Mesenchymal stem cell (in vitro differentiated cells and primary cell): Measurements from ENCODE around the gene ACOX3.
A peak's percentile ranks its signal among the peaks of the same experiment; 100 is the strongest.

Experiments
- DNase-seq: peaks from one replicate; pipeline ENCODE4 v3.0.0-alpha.2; 2013
- H2AFZ ChIP-seq: one replicate; pipeline ENCODE4 v1.6.1; 2013; ENCODE audit warnings: low read depth, mild to moderate bottlenecking, control low read depth, inconsistent platforms, low read length, moderate library complexity
- H2AK5ac ChIP-seq: 2 replicates; pipeline ENCODE4 v1.6.1; 2013; ENCODE audit warnings: low read length, moderate library complexity, mild to moderate bottlenecking, inconsistent platforms; ENCODE audit not compliant: severe bottlenecking
- H2BK120ac ChIP-seq: one replicate; pipeline ENCODE4 v1.6.1; 2013; ENCODE audit warnings: low read depth, mild to moderate bottlenecking, inconsistent platforms, low read length, moderate library complexity
- H2BK12ac ChIP-seq, 2 experiments: one replicate each; pipeline ENCODE4 v1.6.1; 2013; ENCODE audit warnings: inconsistent platforms in 2 of 2, low read length in 2 of 2, mild to moderate bottlenecking in 2 of 2, moderate library complexity in 2 of 2, control low read depth in 1 of 2
- H2BK15ac ChIP-seq: one replicate; pipeline ENCODE4 v1.6.1; 2013; ENCODE audit warnings: mild to moderate bottlenecking, low read depth, inconsistent platforms; ENCODE audit not compliant: poor library complexity, severe bottlenecking
- H2BK5ac ChIP-seq: 2 replicates; pipeline ENCODE4 v1.6.1; 2013; ENCODE audit warnings: low read depth, mild to moderate bottlenecking, low read length, control low read depth, inconsistent platforms; ENCODE audit not compliant: poor library complexity, severe bottlenecking
- H3K14ac ChIP-seq, 2 experiments: one replicate each; pipeline ENCODE4 v1.6.1; 2013; ENCODE audit warnings: inconsistent platforms in 2 of 2, low read length in 2 of 2, control low read depth in 1 of 2, mild to moderate bottlenecking in 1 of 2, moderate library complexity in 1 of 2
- H3K18ac ChIP-seq, 2 experiments: one replicate each; pipeline ENCODE4 v1.6.1; 2013; ENCODE audit warnings: inconsistent platforms in 2 of 2, low read length in 2 of 2, control low read depth in 1 of 2, low read depth in 1 of 2, mild to moderate bottlenecking in 1 of 2
- H3K23ac ChIP-seq, 2 experiments: one replicate each; pipeline ENCODE4 v1.6.1; 2013; ENCODE audit warnings: inconsistent platforms in 2 of 2, low read length in 2 of 2, mild to moderate bottlenecking in 2 of 2, moderate library complexity in 2 of 2, control low read depth in 1 of 2
- H3K27ac ChIP-seq: 2 replicates; pipeline ENCODE4 v1.5.1; 2013; ENCODE audit warnings: mild to moderate bottlenecking, moderate library complexity, low read length, control low read depth, inconsistent platforms; ENCODE audit not compliant: poor library complexity, severe bottlenecking
- H3K27me3 ChIP-seq, 2 experiments: 2 replicates each; pipeline versions ENCODE4 v1.6.1 to v1.7.0; 2013; ENCODE audit warnings: low read length in 2 of 2, mild to moderate bottlenecking in 2 of 2, moderate library complexity in 2 of 2, control low read depth in 1 of 2, inconsistent platforms in 1 of 2; ENCODE audit not compliant: control insufficient read depth in 1 of 2, insufficient read depth in 1 of 2
- H3K36me3 ChIP-seq, 2 experiments: 2 replicates each; pipeline versions ENCODE4 v1.6.1 to v1.7.0; 2013; ENCODE audit warnings: low read length in 2 of 2, control low read depth in 1 of 2, inconsistent platforms in 1 of 2, low read depth in 1 of 2, mild to moderate bottlenecking in 1 of 2; ENCODE audit not compliant: insufficient read depth in 2 of 2, control insufficient read depth in 1 of 2
- H3K4ac ChIP-seq, 2 experiments: one replicate each; pipeline ENCODE4 v1.6.1; 2013; ENCODE audit warnings: inconsistent platforms in 2 of 2, low read length in 2 of 2, mild to moderate bottlenecking in 2 of 2, moderate library complexity in 2 of 2, control low read depth in 1 of 2, low read depth in 1 of 2
- H3K4me1 ChIP-seq: 2 replicates; pipeline ENCODE4 v1.6.1; 2013; ENCODE audit warnings: low read depth, low read length, control low read depth; ENCODE audit not compliant: control insufficient read depth, insufficient read depth
- H3K4me2 ChIP-seq: 2 replicates; pipeline ENCODE4 v1.6.1; 2013; ENCODE audit warnings: low read length, mild to moderate bottlenecking, inconsistent platforms; ENCODE audit not compliant: poor library complexity, severe bottlenecking
- H3K4me3 ChIP-seq, 2 experiments: 2 replicates each; pipeline versions ENCODE4 v1.5.1 to v1.7.0; 2013; ENCODE audit warnings: low read length in 2 of 2, mild to moderate bottlenecking in 2 of 2, control low read depth in 1 of 2, low read depth in 1 of 2; ENCODE audit not compliant: insufficient read depth in 1 of 2
- H3K79me1 ChIP-seq: replicated peaks from 2 replicates; pipeline ENCODE4 v1.6.1; 2013; ENCODE audit warnings: mild to moderate bottlenecking, control low read depth, low read length, inconsistent platforms; ENCODE audit not compliant: poor library complexity, severe bottlenecking
- H3K9ac ChIP-seq: 2 replicates; pipeline ENCODE4 v1.7.0; 2013; ENCODE audit warnings: mild to moderate bottlenecking, low read length, moderate library complexity
- H3K9me3 ChIP-seq: 2 replicates; pipeline ENCODE4 v1.7.0; 2013; ENCODE audit warnings: mild to moderate bottlenecking, low read length; ENCODE audit not compliant: control insufficient read depth
- H4K8ac ChIP-seq: one replicate; pipeline ENCODE4 v1.6.1; 2013; ENCODE audit warnings: inconsistent platforms, mild to moderate bottlenecking, low read length, moderate library complexity
- H4K91ac ChIP-seq: one replicate; pipeline ENCODE4 v1.6.1; 2013; ENCODE audit warnings: mild to moderate bottlenecking, low read length, inconsistent platforms
- WGBS: methylation state at CpG from one replicate; pipeline ENCODE4 v1.1.7; 2013; ENCODE audit warnings: mixed read lengths; 5-methylcytosine and 5-hydroxymethylcytosine counted together

ACOX3 gene

DNA sequence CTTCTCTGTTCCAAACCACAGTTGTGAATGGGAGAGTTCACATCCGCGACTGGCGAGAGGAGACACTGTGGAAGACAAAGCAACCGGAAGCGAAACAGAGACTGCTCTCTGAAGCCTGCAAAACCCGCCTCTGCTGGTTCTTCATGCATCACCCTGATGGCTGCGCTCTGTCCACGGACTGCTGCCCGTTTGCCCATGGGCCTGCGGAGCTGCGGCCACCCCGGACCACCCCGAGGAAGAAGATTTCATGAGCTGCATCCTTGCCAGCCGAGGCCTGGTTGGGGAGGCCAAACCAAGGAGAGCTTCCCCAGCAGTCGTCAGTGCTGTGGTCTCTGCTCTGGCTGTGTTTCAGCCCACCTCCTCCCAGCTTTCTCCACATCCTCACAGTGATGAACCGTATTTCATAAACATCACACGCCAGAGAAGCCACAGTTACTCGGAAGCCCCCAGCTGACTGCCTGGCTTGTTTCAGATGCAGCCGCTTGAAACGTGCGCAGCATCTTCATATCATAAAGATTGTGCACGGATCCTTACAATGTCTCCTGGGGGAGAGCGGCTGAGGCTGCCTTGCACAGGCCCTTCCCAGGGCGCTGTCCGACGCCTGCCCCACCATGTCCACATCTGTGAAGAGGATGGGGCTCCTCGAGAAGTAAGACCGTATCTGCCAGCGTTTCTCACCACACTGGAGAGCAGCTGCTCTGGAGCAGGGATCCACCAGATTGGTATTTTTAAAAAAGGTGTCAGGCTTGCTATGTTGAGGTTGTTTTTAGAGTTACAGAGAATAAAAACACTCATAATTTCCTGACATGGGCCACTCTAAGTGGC is 35.4 kb upstream of the ACOX3 start:
- no peak overlapping the region for H3K4me3 ChIP-seq
- peaks cover 31% of the 10 kb centered on the region for H3K4me1 ChIP-seq
- H3K4me2 ChIP-seq: no peak overlapping the region
- no peak overlapping the region for H2BK15ac ChIP-seq
- H2BK12ac ChIP-seq: no peak overlapping the region
- H2BK120ac ChIP-seq: no peak overlapping the region
- no peak overlapping the region for H2BK5ac ChIP-seq
- H2AFZ ChIP-seq: no peak overlapping the region
- no peak overlapping the region for H4K91ac ChIP-seq
- no peak overlapping the region for H3K23ac ChIP-seq
- WGBS: 95% methylated on average over 29 of the region's 29 CpGs
- DNase-seq: no peak
- H3K9ac ChIP-seq: no peak overlapping the region
- H3K27me3 ChIP-seq: no peaks in the 10 kb centered on the region
- H2AK5ac ChIP-seq: no peak overlapping the region
- H3K14ac ChIP-seq: no peak overlapping the region
- H3K27ac ChIP-seq: no peak overlapping the region
- H4K8ac ChIP-seq: no peak overlapping the region
- peaks cover 10% of the 10 kb centered on the region for H3K79me1 ChIP-seq
- H3K36me3 ChIP-seq: peaks cover 20 to 44% of the 10 kb centered on the region in 2 experiments
- H3K18ac ChIP-seq: no peak overlapping the region
- no peaks in the 10 kb centered on the region for H3K9me3 ChIP-seq
- no peak overlapping the region for H3K4ac ChIP-seq

DNA sequence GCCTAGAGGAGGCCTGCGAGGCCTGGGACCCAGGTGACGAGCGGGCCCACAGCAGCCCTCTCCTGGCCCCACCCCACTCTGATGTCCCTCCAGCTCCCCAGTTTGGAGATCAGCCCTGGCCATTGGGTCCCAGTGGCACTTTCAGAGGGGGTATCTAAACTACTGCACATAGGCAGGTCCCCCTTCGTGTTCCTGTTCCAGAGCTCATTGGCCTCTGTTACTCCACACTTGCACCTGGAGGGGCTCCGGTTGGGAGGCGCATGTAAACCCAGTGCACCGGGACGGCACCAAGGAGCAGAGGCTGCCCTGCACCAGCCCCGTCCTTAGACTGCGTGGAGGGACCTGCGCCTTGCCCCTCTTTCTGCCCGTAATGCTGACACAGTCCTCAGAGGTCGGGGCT is 34.3 kb upstream of the ACOX3 start:
- Histone ChIP-seq H4K91ac (no peak overlapping the region), H3K4me1 (peaks cover 32% of the 10 kb centered on the region), H2BK15ac (no peak overlapping the region), H3K36me3 (peaks cover 20 to 55% of the 10 kb centered on the region in 2 experiments), H3K4ac (no peak overlapping the region), H3K18ac (peak overlapping the region in 1 of 2 experiments; percentile 37), H3K9ac (no peak overlapping the region), H2BK12ac (peak overlapping the region in 1 of 2 experiments; percentile 15), H3K14ac (no peak overlapping the region), H3K9me3 (no peaks in the 10 kb centered on the region), H3K79me1 (peaks cover 13% of the 10 kb centered on the region), H3K4me2 (no peak overlapping the region), H3K4me3 (no peak overlapping the region), H4K8ac (no peak overlapping the region), H2AFZ (no peak overlapping the region), H2BK120ac (no peak overlapping the region), H2BK5ac (no peak overlapping the region), H3K27ac (no peak overlapping the region), H2AK5ac (no peak overlapping the region), H3K27me3 (no peaks in the 10 kb centered on the region), H3K23ac (no peak overlapping the region)
- WGBS: over 99% methylated on average over 13 of the region's 13 CpGs
- no peak for DNase-seq

GRCh38 chr4:8473920-8474590 is 33.5 kb upstream of the ACOX3 start:
- WGBS: 96% methylated on average over 19 of the region's 20 CpGs

More at GRCh38 chr4:8473920-8474590, 33.5 kb upstream of the ACOX3 start:
- H3K9ac ChIP-seq: peak overlapping the region; percentile 69
- H3K9me3 ChIP-seq: no peaks in the 10 kb centered on the region
- no peaks in the 10 kb centered on the region for H3K27me3 ChIP-seq
- H2BK15ac ChIP-seq: peak overlapping the region; percentile 50
- peaks cover 40% of the 10 kb centered on the region for H3K4me1 ChIP-seq
- DNase-seq: no peak
- H3K4me2 ChIP-seq: no peak overlapping the region
- H4K91ac ChIP-seq: peak overlapping the region; percentile 5
- H3K4ac ChIP-seq: peak overlapping the region in 1 of 2 experiments; percentile 49
- H2BK12ac ChIP-seq: peak overlapping the region; percentile 26 to 90
- H3K18ac ChIP-seq: peak overlapping the region in 1 of 2 experiments; percentile 14
- H2BK5ac ChIP-seq: no peak overlapping the region
- peaks cover 27 to 63% of the 10 kb centered on the region in 2 experiments for H3K36me3 ChIP-seq
- H2AK5ac ChIP-seq: peak overlapping the region; percentile 13
- H4K8ac ChIP-seq: no peak overlapping the region
- no peak overlapping the region for H3K27ac ChIP-seq
- peak overlapping the region in 1 of 2 experiments; percentile 19 for H3K14ac ChIP-seq
- H3K79me1 ChIP-seq: peaks cover 16% of the 10 kb centered on the region
- peak overlapping the region; percentile 81 for H2BK120ac ChIP-seq
- H3K4me3 ChIP-seq: no peak overlapping the region
- H2AFZ ChIP-seq: no peak overlapping the region
- no peak overlapping the region for H3K23ac ChIP-seq
